K562 (cell line): ENCODE data around the gene ECSIT. TPM values are rescaled to one million over a fixed set of nuclear protein-coding genes. Genes with fewer than 3 reads are reported as not detected.
A peak's percentile ranks its signal among the peaks of the same experiment; 100 is the strongest.

Source experiments
- ATAC-seq: fragments of 200-7000 bp; cut with Tn5 transposase; 3 replicates; pipeline ENCODE4 v1.9.1; 2020; ENCODE audit warnings: moderate library complexity
- BruUV-seq: library from RNA; stranded (reverse); fragments of 400-500 nt; replicated peaks from 2 replicates; lab custom pipeline; 2021; lab: Mats Ljungman, UMichigan
- CTCF ChIA-PET: fragments of 300-600 bp; formaldehyde crosslinking; extraction: SDS; loops from one replicate; lab custom pipeline; 2021; ENCODE audit warnings: low intra/inter-chr PET ratio; lab: Yijun Ruan, JAX
- POLR2A ChIA-PET: fragments of 300-600, 350-650 bp; sonication (Branson Sonifier 250); formaldehyde crosslinking; extraction: SDS; loops from one replicate; lab custom pipeline; 2021; ENCODE audit warnings: antibody characterized with exemption, inconsistent platforms; lab: Yijun Ruan, JAX
- DNase-seq, 4 experiments: peaks; one replicate each; pipeline versions ENCODE4 v3.0.0 to v3.0.0-alpha.2; 2011 to 2018; ENCODE audit warnings: low spot score in 3 of 4, mixed read lengths in 3 of 4; ENCODE audit errors: extremely low read depth in 1 of 4
- FAIRE-seq: peaks from 2 replicates; lab custom pipeline; 2011; peaks lifted over from hg19 to GRCh38; lab: Jason Lieb, UNC
- H2AFZ ChIP-seq: 2 replicates; pipeline ENCODE4 v1.6.0; 2011; ENCODE audit warnings: low read depth, low read length, control low read depth, inconsistent platforms
- H3K27ac ChIP-seq: fragments of 200-600 bp; 3 replicates; pipeline ENCODE4 v1.8.0; 2011; ENCODE audit warnings: low read depth, mild to moderate bottlenecking, control low read depth, inconsistent platforms, low read length, moderate library complexity, mixed read lengths; ENCODE audit errors: extremely low read depth
- H3K27me3 ChIP-seq, 2 experiments: fragments of 300-600 bp in 1 of 2; 2 replicates in 1 of 2; 3 replicates in 1 of 2; pipeline versions ENCODE4 v1.6.0 to v1.8.0; 2011; ENCODE audit warnings: inconsistent platforms in 2 of 2, low read length in 2 of 2, mild to moderate bottlenecking in 1 of 2, mixed read lengths in 1 of 2, moderate library complexity in 1 of 2; ENCODE audit not compliant: control insufficient read depth in 2 of 2, insufficient read depth in 2 of 2
- H3K36me3 ChIP-seq: fragments of 300-600 bp; 3 replicates; pipeline ENCODE4 v1.8.0; 2011; ENCODE audit warnings: mild to moderate bottlenecking, low read length, inconsistent platforms; ENCODE audit not compliant: control insufficient read depth, insufficient read depth
- H3K4me1 ChIP-seq, 2 experiments: fragments of 200-600 bp in 1 of 2; replicated peaks in 1 of 2; 2 replicates in 1 of 2; 3 replicates in 1 of 2; pipeline versions ENCODE4 v1.5.1 to v1.8.0; 2011; ENCODE audit warnings: inconsistent platforms in 2 of 2, low read length in 2 of 2, mild to moderate bottlenecking in 1 of 2, mixed read lengths in 1 of 2, moderate library complexity in 1 of 2; ENCODE audit not compliant: control insufficient read depth in 2 of 2, insufficient read depth in 2 of 2
- H3K4me2 ChIP-seq: 2 replicates; pipeline ENCODE4 v1.6.1; 2011; ENCODE audit warnings: low read length, control low read depth, inconsistent platforms, mixed read lengths; ENCODE audit not compliant: insufficient read depth
- H3K4me3 ChIP-seq: fragments of 200-600 bp; sonication (generic), shearing (Covaris generic); 2 replicates; pipeline ENCODE4 v1.5.1; 2016; ENCODE audit warnings: control low read depth, inconsistent platforms
- H3K79me2 ChIP-seq: fragments of 200-600 bp; 3 replicates; pipeline ENCODE4 v1.8.0; 2011; ENCODE audit warnings: low read length, inconsistent platforms; ENCODE audit not compliant: control insufficient read depth, insufficient read depth
- H3K9ac ChIP-seq, 2 experiments: 2 replicates each; pipeline versions ENCODE4 v1.6.0 to v1.6.1; 2011; ENCODE audit warnings: low read depth in 2 of 2, low read length in 2 of 2, control low read depth in 1 of 2, inconsistent platforms in 1 of 2, mild to moderate bottlenecking in 1 of 2, mixed read lengths in 1 of 2; ENCODE audit not compliant: insufficient read depth in 1 of 2
- H3K9me1 ChIP-seq: one replicate; pipeline ENCODE4 v1.6.0; 2011; ENCODE audit warnings: inconsistent platforms, mild to moderate bottlenecking, low read length, moderate library complexity; ENCODE audit not compliant: control insufficient read depth, insufficient read depth
- H3K9me3 ChIP-seq: replicated peaks from 2 replicates; pipeline ENCODE4 v1.5.1; 2011; ENCODE audit warnings: low read depth, low read length, inconsistent platforms; ENCODE audit not compliant: control insufficient read depth, insufficient read depth
- H4K20me1 ChIP-seq: replicated peaks from 2 replicates; pipeline ENCODE4 v1.6.1; 2011; ENCODE audit warnings: low read length, inconsistent platforms, mixed read lengths; ENCODE audit not compliant: control insufficient read depth, insufficient read depth
- MGA ChIP-seq: fragments of 450-650 bp; IDR thresholded peaks from 2 replicates; pipeline ENCODE4 v1.6.1; 2016; ENCODE audit warnings: mild to moderate bottlenecking, moderate library complexity
- ZHX1 ChIP-seq: fragments of 150-350 bp; conservative IDR thresholded peaks from 2 replicates; pipeline ENCODE4 v1.6.1; 2014; ENCODE audit warnings: low read length
- ZNF707 ChIP-seq: fragments of 250-450 bp; sonication (Bioruptor Pico); conservative IDR thresholded peaks from 2 replicates; pipeline ENCODE4 v1.8.0; 2022; ENCODE audit warnings: inconsistent platforms, mild to moderate bottlenecking, moderate library complexity
- ZNF77 ChIP-seq: fragments of 250-450 bp; sonication (Bioruptor Pico); IDR thresholded peaks from 2 replicates; pipeline ENCODE4 v1.5.0; 2020
- WGBS: fragments of 100-300 bp; shearing (Covaris generic); methylation state at CpG from one replicate; pipeline ENCODE4 v1.1.6; 2016; ENCODE audit warnings: low coverage, mixed read lengths; ENCODE audit not compliant: insufficient coverage; ENCODE audit errors: missing lambda C conversion rate; 5-methylcytosine and 5-hydroxymethylcytosine counted together
- in situ Hi-C: fragments of 300-500 bp; cut with MboI; formaldehyde crosslinking; loops from 4 replicates; pipeline ENCODE4 v1.15.0; 2018; ENCODE audit warnings: inconsistent platforms, mixed read lengths
- intact Hi-C: fragments of 100-400 bp; cut with micrococcal nuclease; formaldehyde crosslinking; loops from 2 replicates; pipeline ENCODE4 v1.14.2; 2022
- polyA plus RNA-seq, 8 experiments: library from polyadenylated mRNA; depleted of rRNA in 4 of 8; stranded (reverse) in 5 of 8; unstranded in 3 of 8; fragments of >200 nt; fragmentation: Nextera tagmentation in 2 of 8; fragmentation: Illumina TruSeq in 1 of 8; extraction: Ambion mirVana in 2 of 8; extraction: Trizol in 1 of 8; gene quantifications; 2 replicates each; pipeline versions ENCODE4 v1.2.1 to v1.2.3, GENCODE V29; 2011 to 2014; ENCODE audit warnings: inconsistent platforms in 1 of 8, missing spikeins in 1 of 8
- total RNA-seq, 7 experiments: library from RNA; depleted of rRNA in 6 of 7; stranded (reverse); fragments of >200 nt in 6 of 7; fragmentation: Illumina TruSeq in 2 of 7; extraction: Trizol in 2 of 7; gene quantifications; 2 replicates each; pipeline versions ENCODE4 v1.2.1 to v1.2.3, GENCODE V29; 2011 to 2021; ENCODE audit warnings: low replicate concordance in 1 of 7
- TF ChIP-seq, protein P1 (sequence below): sonication (generic); formaldehyde crosslinking; IDR thresholded peaks from 2 replicates; pipeline ENCODE4 v1.9.0; 2022; ENCODE audit warnings: mild to moderate bottlenecking, missing genetic modification reagents
- TF ChIP-seq, protein P2 (sequence below): sonication (generic); formaldehyde crosslinking; IDR thresholded peaks from 2 replicates; pipeline ENCODE4 v1.8.1; 2023; ENCODE audit warnings: mild to moderate bottlenecking, missing genetic modification reagents

The ECSIT gene
- total and polyA plus RNA-seq, 9 of the 15 experiments (the other 6 are each of a cell fraction or from before 2014, with no cell fraction given) = 1.1 to 82.5 (median 43.9) TPM

GRCh38 chr19:11506967-11507366, 22.0 kb downstream of the ECSIT start:
- Histone ChIP-seq H3K9ac (peak overlapping the region in 1 of 2 experiments; percentile 47; a peak in 2 of 4 replicates), H3K4me3 (no peak overlapping the region), H3K4me2 (no peak overlapping the region), H4K20me1 (no peaks in the 10 kb centered on the region), H3K9me1 (no peaks in the 10 kb centered on the region), H3K9me3 (no peaks in the 10 kb centered on the region), H2AFZ (no peak overlapping the region), H3K4me1 (peaks cover 7 to 33% of the 10 kb centered on the region in 2 experiments; a peak in 4 of 5 replicates), H3K27ac (no peak overlapping the region), H3K36me3 (peaks cover 22% of the 10 kb centered on the region; the same call in 2 of the 3 replicates), H3K27me3 (no peaks in the 10 kb centered on the region), H3K79me2 (0 out of 3 replicates have a peak, but pooled peaks cover 3% of the 10 kb centered on the region)
- ChIA-PET CTCF (no interaction called here), POLR2A (no interaction called here)
- FAIRE-seq (no peak), DNase-seq (no peak), ATAC-seq (no peak)
- in situ Hi-C loops (no loop called here), intact Hi-C loops (no loop called here)
- WGBS = 81% methylated on average over 6 of the region's 6 CpGs
- no TSS peak for BruUV-seq
- no peak for TF ChIP-seq MGA
- TF ChIP-seq, protein P1, sequence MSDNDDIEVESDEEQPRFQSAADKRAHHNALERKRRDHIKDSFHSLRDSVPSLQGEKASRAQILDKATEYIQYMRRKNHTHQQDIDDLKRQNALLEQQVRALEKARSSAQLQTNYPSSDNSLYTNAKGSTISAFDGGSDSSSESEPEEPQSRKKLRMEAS (CRISPR knock-in tag) = no peak
- no peak for TF ChIP-seq ZNF707 (CRISPR knock-in tag)
- TF ChIP-seq, protein P2, sequence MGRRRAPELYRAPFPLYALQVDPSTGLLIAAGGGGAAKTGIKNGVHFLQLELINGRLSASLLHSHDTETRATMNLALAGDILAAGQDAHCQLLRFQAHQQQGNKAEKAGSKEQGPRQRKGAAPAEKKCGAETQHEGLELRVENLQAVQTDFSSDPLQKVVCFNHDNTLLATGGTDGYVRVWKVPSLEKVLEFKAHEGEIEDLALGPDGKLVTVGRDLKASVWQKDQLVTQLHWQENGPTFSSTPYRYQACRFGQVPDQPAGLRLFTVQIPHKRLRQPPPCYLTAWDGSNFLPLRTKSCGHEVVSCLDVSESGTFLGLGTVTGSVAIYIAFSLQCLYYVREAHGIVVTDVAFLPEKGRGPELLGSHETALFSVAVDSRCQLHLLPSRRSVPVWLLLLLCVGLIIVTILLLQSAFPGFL (CRISPR knock-in tag) = no peak
- TF ChIP-seq ZNF77 (CRISPR knock-in tag) = no peak
- TF ChIP-seq ZHX1 = no peak
